ENCODE measurements around the gene VPS11. TPM values are rescaled to one million over a fixed set of nuclear protein-coding genes. Genes with fewer than 3 reads are reported as not detected.

Gene VPS11
- total RNA-seq, 4 donors from 2014 or later = 37.2 to 57.2 (median 47.9) TPM

GRCh38 chr11:119092880-119093842 lies 25.5 kb downstream of the VPS11 start:
- Histone ChIP-seq H3K4me1 (peaks cover 32% of the 10 kb centered on the region), H3K4me3 (peak overlapping the region; percentile 85), H3K27ac (peak overlapping the region; percentile 84), H3K36me3 (peaks cover 21% of the 10 kb centered on the region), H3K9me3 (no peaks in the 10 kb centered on the region), H3K27me3 (no peaks in the 10 kb centered on the region)
- 59% methylated on average over 11 of the region's 12 CpGs for whole genome bisulfite sequencing
- no peak for DNase-seq (ENCODE audit: low spot score in 2 of 2)
- no peak for TF ChIP-seq EP300 (IDR thresholded peaks at IDR 0.05)
- TF ChIP-seq POLR2A (IDR thresholded peaks at IDR 0.05) = no peak
- no peak for TF ChIP-seq CTCF (IDR thresholded peaks at IDR 0.05)
- TF ChIP-seq POLR2AphosphoS5 (IDR thresholded peaks at IDR 0.05) = no peak

GRCh38 chr11:119093942-119094815 lies 26.6 kb downstream of the VPS11 start:
- H3K4me3 ChIP-seq = peak overlapping the region; percentile 85
- TF ChIP-seq POLR2A (IDR thresholded peaks at IDR 0.05) = no peak
- TF ChIP-seq EP300 (IDR thresholded peaks at IDR 0.05) = no peak
- TF ChIP-seq POLR2AphosphoS5 (IDR thresholded peaks at IDR 0.05) = no peak
- no peak for TF ChIP-seq CTCF (IDR thresholded peaks at IDR 0.05)
- DNase-seq (ENCODE audit: low spot score in 2 of 2) = no peak
- H3K9me3 ChIP-seq = no peaks in the 10 kb centered on the region
- WGBS = under 1% methylated on average over 15 of the region's 81 CpGs
- peak overlapping the region; percentile 84 for H3K27ac ChIP-seq
- no peaks in the 10 kb centered on the region for H3K27me3 ChIP-seq
- H3K36me3 ChIP-seq = peaks cover 25% of the 10 kb centered on the region
- peaks cover 32% of the 10 kb centered on the region for H3K4me1 ChIP-seq

- Histone ChIP-seq H3K4me3 (peak overlapping the region; percentile 85), H3K9me3 (no peaks in the 10 kb centered on the region), H3K36me3 (peaks cover 25% of the 10 kb centered on the region), H3K4me1 (peaks cover 32% of the 10 kb centered on the region), H3K27me3 (no peaks in the 10 kb centered on the region), H3K27ac (peak overlapping the region; percentile 84)
- DNase-seq (ENCODE audit: low spot score in 2 of 2) = peak; percentile 89 to 91
- no peak for TF ChIP-seq POLR2A (IDR thresholded peaks at IDR 0.05)
- peak; percentile 9 to 70 for TF ChIP-seq CTCF (IDR thresholded peaks at IDR 0.05)
- no peak for TF ChIP-seq POLR2AphosphoS5 (IDR thresholded peaks at IDR 0.05)
- no peak for TF ChIP-seq EP300 (IDR thresholded peaks at IDR 0.05)
- WGBS = 0% methylated on average over 2 of the region's 19 CpGs
These were observed 27.1 kb downstream of the VPS11 start for GRCh38 chr11:119094816-119095065.

GRCh38 chr11:119095066-119095880 lies 27.7 kb downstream of the VPS11 start:
- Histone ChIP-seq H3K9me3 (no peaks in the 10 kb centered on the region), H3K4me3 (peak overlapping the region; percentile 85), H3K27ac (peak overlapping the region; percentile 84), H3K4me1 (peaks cover 37% of the 10 kb centered on the region), H3K36me3 (peaks cover 25% of the 10 kb centered on the region), H3K27me3 (no peaks in the 10 kb centered on the region)
- DNase-seq (ENCODE audit: low spot score in 2 of 2) = peak; percentile 100
- 0% methylated on average over 13 of the region's 79 CpGs for WGBS
- TF ChIP-seq POLR2A (IDR thresholded peaks at IDR 0.05) = peak; percentile 94 to 99
- no peak for TF ChIP-seq CTCF (IDR thresholded peaks at IDR 0.05)
- TF ChIP-seq POLR2AphosphoS5 (IDR thresholded peaks at IDR 0.05) = peak in 2 of 3 donors; percentile 95 to 96
- no peak for TF ChIP-seq EP300 (IDR thresholded peaks at IDR 0.05)
